Dedifferentiated amniotic fluid mesenchymal stem cell (primary cell): ENCODE data around the gene ETNPPL.
A peak's percentile ranks its signal among the peaks of the same experiment; 100 is the strongest.
"Not testable (repeated sequence)": the region's sequence is repeated elsewhere in the genome, so short reads cannot be mapped to it uniquely, and the experiment has no call there.

Experiments used
- DNase-seq: peaks from one replicate; pipeline ENCODE4 v3.0.0-alpha.2; 2016; ENCODE audit errors: extremely low spot score

The ETNPPL gene

DNA sequence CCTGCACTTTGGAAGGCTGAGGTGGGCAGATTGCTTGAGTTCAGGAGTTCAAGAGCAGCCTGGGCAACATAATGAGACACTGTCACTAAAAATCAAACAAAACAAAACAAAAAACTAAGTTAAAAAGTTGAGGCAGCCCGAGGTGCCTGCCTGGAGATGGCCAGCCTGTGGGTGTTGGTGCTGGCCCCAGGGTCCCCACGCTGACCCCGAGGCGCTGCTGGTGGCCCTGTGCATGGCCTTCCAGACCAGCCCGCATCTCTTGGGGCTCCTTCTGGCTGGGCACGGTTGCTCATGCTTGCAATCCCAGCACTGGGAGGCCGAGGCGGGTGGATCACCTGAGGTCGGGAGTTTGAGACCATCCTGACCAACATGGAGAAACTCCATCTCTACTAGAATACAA lies 4.4 kb downstream of the ETNPPL start:
- DNase-seq = no peak

DNA sequence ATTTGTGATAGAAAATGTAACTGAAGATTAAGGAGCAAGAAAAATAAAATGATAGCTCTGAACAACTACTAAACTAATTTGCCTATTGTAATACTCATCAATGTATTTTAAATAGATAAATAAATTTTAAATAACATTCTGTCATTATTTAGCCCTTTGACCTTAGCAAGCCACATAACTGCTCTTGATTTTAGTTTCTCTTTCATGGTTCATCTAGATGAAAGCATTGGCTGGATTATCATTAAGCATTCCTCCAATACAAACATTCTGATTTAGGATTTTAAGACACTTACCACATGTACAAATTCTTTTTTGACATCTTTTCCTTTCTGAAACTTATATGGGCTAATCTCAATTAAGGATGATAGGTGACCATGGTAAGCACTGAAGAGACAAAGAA lies 8.5 kb downstream of the ETNPPL start:
- DNase-seq = no peak

DNA sequence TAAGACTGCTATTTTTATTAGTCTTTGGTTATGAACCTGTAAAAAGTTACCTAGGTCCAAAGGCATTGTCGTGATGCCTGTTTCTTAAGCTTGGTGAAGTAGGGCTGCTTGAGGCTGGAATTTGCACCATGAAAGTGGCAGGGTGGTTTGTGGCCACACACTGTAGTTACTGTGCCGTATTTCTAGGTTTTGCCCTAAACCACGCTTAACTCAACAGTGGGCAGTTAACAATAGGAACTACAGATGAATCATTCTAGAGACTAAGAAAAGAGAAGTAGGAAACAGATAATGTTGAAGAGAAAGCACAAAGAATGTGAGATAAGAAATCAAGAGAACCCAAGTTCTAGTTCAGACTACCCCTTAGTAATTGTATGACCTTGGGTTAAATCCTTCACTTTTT lies 11.5 kb downstream of the ETNPPL start:
- no peak for DNase-seq

DNA sequence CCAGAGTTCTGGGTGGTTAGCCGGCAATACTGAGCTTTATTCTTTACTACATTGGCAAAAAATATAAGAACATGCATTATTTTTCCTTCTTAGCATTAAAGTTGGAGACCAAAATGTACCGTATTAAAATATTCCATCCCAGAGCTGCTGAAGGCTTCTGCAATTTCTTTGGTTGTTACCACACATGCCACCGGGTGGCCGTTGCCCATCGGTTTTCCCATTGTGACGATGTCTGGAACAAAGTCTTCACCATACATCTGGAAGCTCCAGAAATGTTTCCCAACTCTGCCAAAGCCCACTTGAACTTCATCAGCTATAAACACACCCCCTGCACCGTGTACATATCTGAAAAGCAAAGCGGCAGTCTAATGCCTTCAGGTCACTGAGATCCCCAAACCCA lies 13.7 kb downstream of the ETNPPL start:
- no peak for DNase-seq

DNA sequence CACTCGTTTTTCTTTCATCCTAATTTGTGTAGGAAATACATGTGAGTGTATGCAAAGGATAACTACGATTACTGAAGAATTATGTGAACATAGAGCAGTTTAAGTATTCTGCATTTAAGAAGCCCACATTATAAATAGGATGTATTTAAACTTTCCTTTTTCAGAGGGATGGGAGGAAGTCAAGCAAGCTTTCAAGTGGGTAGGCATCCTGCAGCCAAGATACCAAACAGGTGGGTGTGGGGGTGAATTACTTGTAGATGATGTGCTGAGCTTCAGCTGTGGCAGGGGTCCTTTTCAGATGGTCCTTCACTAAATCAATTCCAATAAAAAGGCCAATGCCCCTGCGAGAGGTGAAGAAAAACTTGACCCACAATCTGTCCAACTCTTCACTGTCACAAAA lies 16.3 kb downstream of the ETNPPL start:
- no peak for DNase-seq

DNA sequence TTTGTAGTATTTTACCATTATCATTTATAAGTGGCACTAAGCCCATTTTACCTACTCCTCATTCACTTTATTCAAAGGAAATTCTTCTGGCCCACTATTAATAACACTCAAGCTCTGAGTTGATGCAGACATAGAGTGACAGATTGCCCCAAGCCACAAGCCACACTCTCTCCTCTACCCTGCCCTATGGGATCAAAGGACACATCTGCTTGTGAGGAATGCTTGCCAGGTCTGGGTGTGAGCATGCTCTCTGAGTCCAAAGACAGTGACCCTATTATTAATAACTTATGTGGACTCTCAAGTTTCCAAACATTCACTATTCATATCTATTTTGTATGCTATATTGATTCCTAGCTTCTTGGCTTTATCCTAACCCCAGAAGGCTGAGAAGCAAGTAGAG lies 18.5 kb downstream of the ETNPPL start:
- DNase-seq = no peak

DNA sequence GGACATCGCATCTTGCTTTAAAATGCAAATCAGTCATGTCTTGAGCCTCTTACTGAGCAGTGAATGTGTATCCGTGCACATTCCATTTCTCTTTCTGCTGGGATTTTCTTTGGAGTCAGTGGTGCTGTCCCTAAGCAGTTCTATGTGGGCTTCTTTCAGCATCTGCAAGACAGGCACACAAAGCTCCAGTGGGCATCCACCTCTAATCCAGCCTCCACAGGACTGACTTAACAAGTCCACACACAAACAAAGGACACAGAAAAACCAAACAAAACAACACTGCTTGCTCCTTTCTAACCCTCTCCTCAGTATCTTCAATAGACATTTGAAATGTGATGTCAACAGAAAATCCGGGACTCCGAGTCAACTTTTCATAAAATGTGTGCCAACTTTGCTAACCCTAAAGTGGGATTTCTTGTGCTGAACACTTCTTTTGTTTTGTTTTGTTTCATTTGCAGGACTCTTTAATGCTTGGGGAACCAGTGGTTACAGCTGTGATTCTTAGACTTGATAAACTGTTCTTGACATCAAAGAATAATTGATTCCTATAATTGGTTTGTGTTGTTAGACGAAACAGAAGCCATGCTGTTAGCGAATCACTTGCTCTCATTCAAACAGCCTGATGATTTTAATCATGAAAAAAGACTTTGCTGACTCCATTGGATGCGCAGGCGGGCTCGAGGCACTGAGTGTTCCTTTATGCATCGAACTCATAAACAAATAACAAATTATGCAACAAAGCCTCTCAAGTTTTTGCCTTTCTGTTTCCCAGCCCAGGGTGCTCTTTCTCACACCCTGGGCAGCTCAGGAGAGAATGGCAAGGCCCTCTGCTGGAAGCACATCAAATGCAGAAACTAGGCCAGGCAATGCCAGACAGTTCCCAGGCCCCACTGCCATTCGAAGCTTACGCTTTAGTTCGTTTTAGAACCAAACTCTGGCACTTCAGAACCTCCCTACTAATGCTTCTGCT lies 20.1 kb downstream of the ETNPPL start:
- no peak for DNase-seq

DNA sequence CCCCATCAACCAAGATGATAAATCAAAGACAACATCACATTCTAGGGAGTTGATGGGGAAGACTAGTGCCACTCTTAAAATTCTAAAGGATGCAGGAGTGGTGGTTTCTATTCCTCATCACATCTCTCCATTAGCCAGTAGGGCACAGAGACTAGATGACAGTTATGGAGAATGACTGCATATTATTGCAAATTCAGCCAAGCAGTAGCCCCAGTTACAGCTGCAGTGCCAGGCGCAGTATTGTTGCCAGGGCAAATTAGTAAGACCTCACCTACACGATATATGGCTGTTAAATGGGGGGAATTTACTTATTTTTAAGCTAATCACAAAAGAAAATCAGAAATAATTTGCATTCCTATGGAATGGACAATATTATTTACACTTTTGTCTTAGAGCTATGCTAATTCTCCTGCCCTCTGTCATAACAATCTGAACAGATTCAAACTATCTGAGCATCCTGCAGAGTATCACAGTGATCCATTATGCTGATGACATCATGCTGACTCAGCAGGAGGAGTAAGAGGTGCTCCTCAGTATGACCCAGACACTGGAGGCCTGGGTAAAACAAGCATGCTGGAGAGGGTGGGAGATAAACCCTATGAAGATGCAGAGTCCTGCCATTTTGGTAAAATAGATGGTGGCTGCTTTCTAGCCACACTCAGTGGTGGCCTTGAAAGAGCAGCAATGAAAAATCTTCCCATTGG lies 24.7 kb downstream of the ETNPPL start:
- no peak for DNase-seq

DNA sequence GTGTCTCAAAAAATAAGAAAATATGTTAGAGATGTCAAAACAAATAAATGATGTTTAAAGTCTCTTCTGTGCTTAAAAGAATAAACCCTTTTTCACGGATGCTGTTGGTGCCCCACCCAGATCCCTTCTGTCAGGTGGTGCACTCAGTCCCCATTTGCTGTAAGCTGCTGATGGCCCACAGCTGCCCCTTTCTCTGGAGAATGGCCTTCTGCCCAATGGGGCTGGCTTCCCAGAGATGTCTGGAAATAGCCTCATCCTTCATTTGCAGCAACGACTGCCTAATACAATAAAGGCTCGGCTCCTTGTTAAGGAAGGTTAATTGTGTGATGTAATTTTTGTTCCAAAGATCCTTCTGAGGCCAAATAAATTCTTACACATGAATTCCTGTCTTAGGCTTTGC lies 31.8 kb downstream of the ETNPPL start:
- DNase-seq = no peak

DNA sequence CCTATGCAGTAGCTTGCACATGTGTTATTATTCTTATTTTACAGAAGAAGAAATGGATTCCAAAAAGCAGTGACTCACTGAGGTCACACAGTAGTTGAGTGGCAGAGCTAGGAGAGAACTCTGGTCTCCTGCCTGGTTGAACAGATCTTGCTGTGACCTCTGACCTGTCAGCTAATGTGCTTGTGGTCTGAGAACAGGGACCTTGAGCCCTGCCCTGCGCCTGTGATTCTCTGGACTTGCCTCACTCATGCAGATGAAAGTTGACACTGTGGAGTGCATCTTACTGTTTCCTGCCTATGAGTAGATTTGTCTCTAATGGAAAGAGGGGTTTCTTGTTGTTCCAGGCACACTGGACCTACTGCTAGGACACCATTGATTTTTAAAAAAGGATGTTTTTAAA lies 32.3 kb downstream of the ETNPPL start:
- DNase-seq = no peak

DNA sequence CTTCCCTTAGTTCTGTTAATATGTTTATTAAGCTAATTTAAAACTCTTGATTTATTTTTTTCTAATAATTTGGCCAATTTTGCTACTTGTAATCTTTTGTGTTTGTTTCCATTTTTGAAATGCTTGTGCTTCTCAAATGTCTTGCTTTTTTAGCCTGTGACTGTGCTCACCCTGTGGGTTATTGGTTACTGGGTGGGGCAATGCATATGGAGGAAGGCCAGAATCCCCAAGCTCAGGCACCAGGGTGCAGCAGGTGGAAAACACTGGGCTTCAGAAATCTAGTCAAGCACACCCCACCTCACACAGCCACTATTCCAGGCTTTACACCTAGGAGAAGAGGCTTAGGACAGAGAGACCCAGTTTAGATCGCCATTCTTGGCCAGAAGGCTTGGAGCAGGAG lies 33.1 kb downstream of the ETNPPL start:
- DNase-seq = no peak

DNA sequence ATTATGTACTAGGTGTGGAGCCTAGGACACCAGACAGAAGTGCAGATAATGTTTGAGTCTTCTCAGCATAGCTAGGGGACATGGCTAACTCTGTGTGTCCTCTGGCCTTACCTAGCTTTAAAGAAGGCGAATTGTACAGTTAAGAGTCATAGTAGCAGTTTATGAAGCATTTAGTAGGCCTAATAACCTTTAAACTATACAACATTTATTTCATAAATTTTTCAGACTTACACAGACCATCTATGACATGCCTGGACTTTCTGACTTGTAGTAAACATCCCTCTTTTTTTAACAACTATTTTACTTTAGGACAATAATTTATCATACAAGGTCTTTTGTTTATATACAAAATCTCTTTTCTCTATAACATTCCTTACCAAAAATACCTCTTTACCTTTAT lies 37.4 kb downstream of the ETNPPL start:
- no peak for DNase-seq

DNA sequence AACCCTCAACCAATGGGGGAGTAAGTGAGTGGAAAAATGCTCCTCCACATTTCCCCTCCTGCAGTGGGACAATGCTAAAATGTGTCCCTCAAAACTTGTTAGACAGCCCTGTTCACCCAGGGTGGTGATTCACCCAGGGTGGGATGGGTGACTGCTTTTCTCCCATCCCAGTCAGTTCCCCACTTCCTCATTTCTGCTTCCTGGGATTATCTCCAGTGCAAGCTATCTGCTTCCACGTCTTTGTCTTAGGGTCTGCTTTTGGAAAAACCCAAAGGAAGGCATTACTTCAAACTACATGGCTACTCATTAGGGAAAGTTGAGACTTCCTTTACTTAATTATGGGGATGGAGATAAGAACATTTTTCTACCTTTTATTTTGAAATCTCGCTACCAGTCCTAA lies 45.5 kb downstream of the ETNPPL start:
- DNase-seq = no peak

DNA sequence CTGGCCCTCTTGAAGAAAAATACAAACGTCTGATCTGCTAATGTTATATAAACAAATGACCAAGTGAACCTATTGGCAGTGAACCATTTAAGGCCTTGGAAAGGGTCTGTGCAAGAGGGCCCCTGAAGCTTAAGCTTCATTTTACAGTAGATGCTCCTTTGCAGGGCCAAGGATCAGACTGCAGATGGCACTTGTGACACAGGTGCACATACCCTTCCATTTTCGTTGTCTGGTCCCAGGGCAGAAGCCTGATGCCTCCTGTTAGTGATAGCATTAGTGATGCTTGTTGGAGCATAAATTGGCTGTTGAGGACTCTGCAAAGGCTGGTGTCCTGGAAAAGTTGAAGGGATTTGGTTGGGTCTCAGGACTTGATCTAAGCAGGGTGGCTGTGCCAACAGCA lies 46.5 kb downstream of the ETNPPL start:
- DNase-seq = no peak

DNA sequence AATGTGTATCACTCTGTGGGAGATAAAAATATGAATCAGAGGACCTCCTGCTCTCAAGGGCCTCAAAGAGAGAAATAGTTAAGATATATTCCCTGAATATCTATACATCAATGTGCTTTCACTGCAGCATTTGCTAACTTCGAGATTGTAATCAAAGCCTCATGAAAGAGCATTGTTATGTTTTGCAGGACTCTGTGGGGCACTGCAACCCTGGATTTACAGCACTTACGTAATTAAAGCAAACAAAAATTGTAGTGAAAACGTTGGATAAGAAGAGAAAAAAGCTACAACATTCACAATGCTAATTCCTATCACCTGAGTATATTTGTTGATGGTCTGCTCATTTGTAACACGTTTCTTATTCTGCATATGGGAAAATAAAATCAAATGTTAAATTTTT lies 48.0 kb downstream of the ETNPPL start:
- no peak for DNase-seq

DNA sequence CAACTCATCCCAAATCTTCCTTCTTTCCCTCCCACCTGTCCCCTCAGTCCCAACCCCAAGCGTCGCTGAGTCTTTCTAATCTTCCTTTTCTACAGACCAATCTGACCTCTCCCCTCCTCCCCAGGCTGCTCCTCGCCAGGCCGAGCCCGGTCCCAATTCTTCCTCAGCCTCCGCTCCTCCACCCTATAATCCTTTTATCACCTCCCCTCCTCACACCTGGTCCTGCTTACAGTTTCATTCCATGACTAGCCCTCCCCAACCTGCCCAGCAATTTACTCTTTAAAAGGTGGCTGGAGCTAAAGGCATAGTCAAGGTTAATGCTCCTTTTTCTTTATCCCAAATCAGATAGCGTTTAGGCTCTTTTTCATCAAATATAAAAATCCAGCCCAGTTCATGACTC lies 52.3 kb downstream of the ETNPPL start:
- not testable (repeated sequence) for DNase-seq

DNA sequence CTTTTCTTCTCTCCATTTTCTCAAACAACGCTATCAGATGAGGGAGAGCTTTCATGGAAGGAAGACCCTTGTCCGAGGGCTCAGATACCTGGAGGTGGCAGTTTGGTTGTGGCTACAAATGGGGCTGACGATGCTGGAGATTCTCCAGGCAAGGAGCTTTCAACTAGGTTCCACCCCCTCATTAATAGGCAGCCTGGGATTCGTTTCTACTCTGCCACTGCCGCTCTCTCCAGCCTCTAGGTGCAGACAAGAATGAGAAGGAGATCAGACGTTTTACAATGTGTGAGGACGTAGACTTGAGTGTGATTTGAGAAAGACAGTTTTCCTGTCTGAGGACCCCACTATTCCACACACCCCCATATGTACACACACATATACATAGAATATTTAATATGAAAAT lies 53.1 kb downstream of the ETNPPL start:
- DNase-seq = no peak

DNA sequence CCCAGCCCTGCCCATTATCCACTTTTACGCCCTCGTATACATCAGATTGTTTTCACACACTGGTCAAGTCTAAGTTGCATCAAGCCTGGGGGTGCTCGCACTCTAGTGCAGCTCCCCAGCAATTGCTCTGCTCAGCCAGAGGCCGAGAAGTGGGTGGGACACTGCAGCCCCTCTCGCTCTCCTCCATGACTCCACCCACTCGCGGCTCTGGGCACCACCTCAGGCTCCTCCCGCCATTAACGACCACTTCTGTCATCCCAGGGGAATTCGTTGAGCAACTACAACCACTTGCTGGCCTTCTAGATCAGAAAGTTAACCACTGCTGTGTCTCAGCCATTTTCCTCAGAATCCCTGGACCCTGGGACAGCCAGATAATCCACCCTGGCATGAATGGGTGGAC lies 53.6 kb downstream of the ETNPPL start:
- DNase-seq = no peak

DNA sequence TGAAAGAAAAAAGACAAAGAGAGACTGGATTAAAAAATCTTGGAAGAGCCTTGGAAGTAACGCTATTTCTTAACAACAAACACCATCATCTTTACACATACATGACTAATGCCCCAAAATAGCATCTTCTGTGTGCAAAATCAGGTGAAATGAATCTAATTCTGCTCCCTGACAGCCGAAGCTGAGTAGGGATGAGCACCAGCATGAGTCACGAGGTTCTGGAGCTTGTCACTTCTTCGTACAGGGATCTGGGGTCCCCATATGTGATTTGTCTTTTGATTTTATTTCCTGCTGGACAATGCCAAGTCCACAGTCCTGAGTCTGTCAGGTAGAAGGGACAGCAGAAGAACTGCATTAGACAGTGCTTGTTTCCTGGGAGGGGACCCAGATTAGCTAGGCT lies 56.6 kb downstream of the ETNPPL start:
- no peak for DNase-seq

DNA sequence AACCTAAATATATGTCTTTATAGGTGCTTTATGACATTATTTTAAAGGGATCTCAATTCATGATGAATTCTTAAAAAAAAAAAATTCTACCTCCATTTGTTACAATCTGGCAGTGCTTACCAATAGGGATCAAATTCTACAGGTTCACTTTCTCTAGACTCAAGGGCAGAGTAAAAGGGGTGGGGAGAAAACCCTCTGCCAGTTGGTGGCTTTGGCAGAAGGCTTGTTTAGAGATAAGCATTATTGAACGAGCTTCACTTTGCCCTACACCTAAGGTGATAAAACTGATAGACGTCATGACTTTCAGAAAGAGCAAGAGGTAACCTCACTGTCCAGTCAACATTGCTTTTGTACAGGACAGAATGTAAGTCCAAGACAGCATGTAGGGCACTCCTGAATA lies 58.9 kb downstream of the ETNPPL start:
- no peak for DNase-seq

DNA sequence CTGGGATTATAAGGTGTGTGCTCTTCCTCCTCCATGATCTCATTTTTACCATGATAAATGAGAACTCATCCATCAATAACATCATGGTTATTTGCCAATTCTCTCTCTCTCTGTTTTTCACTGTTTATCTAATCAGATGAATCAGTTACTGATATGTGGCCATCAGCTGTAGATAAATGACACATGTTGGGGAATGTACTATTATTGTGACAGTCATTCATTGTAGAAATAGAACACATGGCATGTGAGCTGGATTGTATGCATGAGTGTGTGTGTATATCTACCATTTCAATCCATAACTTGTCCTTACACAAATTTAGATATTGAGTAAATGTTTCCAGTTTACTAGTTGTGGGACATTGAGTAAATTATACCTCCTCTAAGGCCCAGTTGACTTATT lies 59.5 kb downstream of the ETNPPL start:
- DNase-seq = no peak

DNA sequence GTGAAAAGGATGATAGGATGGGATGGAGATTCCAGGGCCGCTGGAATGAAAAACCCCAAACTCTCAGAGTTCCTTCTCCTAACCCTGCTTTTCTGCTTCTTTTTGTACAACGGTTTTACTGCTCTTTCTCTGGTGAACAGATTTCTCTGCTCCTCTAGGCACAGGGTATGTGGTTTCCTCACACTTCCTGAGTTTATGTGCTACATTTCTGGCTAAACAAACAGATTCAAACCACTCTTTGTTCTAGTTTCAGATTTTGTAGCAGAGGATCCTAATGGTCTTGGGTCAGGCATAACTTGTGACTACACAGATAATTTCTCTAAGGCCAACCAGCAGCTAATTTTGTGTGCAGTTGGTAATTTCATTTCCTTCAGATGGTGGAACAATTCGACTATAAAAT lies 59.9 kb downstream of the ETNPPL start:
- no peak for DNase-seq

DNA sequence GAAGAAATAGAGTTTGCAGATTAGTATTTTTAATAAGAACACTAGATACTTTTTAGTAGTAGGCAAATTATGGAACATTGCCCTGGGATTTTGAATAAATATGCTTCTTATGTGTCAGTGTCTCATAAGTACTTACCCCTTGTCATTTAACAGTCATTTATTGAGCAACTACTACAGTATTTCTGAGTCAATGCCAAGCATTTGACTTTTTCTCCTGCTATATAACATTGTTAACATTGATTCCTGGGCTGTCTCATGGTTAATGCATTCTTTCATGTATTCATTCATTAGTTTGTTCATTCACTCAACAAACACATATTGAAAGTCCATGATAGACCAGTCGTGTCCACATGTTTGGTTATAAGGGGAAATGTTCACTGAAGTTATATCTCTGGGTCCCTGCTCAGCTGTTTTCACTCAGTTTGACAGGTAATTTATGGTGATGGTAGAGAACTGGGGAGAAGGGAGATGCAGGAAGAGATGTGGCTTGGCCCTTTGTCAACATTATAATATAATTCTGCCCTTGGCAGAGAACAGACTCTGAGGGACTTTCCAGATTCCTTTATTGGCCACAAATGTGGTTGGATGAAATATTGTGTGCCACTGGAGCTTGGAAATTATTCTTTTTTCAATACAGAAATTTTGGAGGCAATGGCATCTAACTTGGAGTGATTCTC lies 62.6 kb downstream of the ETNPPL start:
- peak; percentile 34 for DNase-seq
